Prostate gland (tissue), 2 donors: Measurements from ENCODE around the gene IFT74.

Source experiments
- POLR2A ChIP-seq: fragments of 450-650 bp; IDR thresholded peaks from one replicate; pipeline ENCODE4 v1.6.1; 2016; ENCODE audit warnings: antibody characterized with exemption, mild to moderate bottlenecking
- TF ChIP-seq, protein P1 (sequence below), 4 experiments: fragments of 200-600 bp in 2 of 4; fragments of 450-650 bp in 2 of 4; sonication (generic) in 2 of 4; IDR thresholded peaks; 1 replicate in 3 of 4; 2 replicates in 1 of 4; pipeline ENCODE4 v1.5.1; 2016 to 2019; ENCODE audit warnings: antibody characterized with exemption in 4 of 4, mild to moderate bottlenecking in 2 of 4, moderate library complexity in 2 of 4

DNA sequence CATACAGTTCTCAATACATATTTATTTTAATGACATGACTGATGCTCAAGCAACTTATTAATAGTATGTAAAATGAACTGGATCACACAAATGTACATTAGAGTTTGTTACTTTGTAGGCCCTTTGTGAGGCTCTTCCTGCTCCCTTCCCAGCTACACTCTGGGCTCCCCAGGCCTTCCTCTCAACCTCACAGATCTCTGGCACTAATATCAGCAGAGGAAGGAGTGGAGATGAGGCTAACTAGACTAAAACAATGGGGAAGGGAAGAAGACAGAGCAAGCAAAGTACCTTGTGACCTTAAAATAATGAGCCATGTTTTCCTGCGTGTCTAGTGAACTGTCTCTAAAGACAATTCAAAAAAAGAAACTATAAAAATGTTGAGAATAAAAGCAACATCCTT, 122.5 kb downstream of the IFT74 start:
- TF ChIP-seq, protein P1, sequence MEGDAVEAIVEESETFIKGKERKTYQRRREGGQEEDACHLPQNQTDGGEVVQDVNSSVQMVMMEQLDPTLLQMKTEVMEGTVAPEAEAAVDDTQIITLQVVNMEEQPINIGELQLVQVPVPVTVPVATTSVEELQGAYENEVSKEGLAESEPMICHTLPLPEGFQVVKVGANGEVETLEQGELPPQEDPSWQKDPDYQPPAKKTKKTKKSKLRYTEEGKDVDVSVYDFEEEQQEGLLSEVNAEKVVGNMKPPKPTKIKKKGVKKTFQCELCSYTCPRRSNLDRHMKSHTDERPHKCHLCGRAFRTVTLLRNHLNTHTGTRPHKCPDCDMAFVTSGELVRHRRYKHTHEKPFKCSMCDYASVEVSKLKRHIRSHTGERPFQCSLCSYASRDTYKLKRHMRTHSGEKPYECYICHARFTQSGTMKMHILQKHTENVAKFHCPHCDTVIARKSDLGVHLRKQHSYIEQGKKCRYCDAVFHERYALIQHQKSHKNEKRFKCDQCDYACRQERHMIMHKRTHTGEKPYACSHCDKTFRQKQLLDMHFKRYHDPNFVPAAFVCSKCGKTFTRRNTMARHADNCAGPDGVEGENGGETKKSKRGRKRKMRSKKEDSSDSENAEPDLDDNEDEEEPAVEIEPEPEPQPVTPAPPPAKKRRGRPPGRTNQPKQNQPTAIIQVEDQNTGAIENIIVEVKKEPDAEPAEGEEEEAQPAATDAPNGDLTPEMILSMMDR (IDR thresholded peaks at IDR 0.05) = no peak
- TF ChIP-seq POLR2A = no peak
